Measurements from ENCODE around the gene INPP5F. TPM values are rescaled to one million over a fixed set of nuclear protein-coding genes. Genes with fewer than 3 reads are reported as not detected.

INPP5F gene
- polyA plus RNA-seq, 1 experiment, result 22.3 TPM

- ChIA-PET CTCF (interaction anchor here (0.5 to 4.2 kb wide), 13 partner anchors 9 to 1010 kb away, joined by 3 to 23 read pairs (median 4); no protein-coding TSS in a partner anchor), POLR2A (interaction anchor here (0.6 to 1.3 kb wide), 15 partner anchors 9 to 1135 kb away, joined by 3 to 7 read pairs (median 4); partner anchors contain the start of genes BAG3 and RGS10)
- peak overlapping the region; percentile 70 for H3K4me3 ChIP-seq (ENCODE audit: low read depth, low read length)
- H3K9me3 ChIP-seq (ENCODE audit: control insufficient read depth, insufficient read depth, low read length), result no peaks in the 10 kb centered on the region
- peak overlapping the region; percentile 65 for H3K27ac ChIP-seq (ENCODE audit: low read depth, low read length)
- TF ChIP-seq, protein P1, sequence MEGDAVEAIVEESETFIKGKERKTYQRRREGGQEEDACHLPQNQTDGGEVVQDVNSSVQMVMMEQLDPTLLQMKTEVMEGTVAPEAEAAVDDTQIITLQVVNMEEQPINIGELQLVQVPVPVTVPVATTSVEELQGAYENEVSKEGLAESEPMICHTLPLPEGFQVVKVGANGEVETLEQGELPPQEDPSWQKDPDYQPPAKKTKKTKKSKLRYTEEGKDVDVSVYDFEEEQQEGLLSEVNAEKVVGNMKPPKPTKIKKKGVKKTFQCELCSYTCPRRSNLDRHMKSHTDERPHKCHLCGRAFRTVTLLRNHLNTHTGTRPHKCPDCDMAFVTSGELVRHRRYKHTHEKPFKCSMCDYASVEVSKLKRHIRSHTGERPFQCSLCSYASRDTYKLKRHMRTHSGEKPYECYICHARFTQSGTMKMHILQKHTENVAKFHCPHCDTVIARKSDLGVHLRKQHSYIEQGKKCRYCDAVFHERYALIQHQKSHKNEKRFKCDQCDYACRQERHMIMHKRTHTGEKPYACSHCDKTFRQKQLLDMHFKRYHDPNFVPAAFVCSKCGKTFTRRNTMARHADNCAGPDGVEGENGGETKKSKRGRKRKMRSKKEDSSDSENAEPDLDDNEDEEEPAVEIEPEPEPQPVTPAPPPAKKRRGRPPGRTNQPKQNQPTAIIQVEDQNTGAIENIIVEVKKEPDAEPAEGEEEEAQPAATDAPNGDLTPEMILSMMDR (IDR thresholded peaks at IDR 0.05; ENCODE audit: low read depth, low read length), result no peak
- H3K27me3 ChIP-seq (ENCODE audit: control insufficient read depth, insufficient read depth, low read length), result no peaks in the 10 kb centered on the region
- DNase-seq (ENCODE audit: low read depth, low spot score), result no peak
Observed at GRCh38 chr10:119725517-119725827, 378 bp upstream of the INPP5F start.

DNA sequence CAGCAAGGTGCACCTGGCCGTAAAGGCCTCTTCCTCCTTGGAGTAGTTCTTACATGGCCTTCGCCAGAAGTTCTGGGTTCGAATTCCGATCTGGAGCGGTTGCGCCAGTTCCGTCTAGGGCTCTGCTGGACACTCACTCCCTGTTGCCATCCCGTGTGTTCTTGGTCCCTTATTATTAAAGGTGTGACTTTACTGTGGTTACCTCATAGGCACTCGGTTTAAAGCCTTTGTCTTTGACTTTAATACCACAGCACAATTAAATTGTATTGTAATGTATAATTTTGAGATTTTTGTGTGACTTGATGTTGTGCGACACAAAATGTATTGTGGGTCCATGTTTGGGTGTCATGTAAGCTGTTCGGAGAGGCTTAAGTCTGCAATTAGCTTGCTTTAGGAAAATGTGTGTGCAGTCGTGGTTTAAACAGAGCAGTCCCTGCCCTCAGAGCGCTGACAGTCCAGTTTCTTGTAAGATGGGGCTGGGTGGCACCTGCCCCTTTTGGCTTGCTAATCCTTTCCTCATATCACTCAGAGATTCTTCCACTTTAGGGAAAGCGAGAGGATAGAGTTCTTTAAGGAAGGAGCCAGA, 919 bp downstream of the INPP5F start:
- TF ChIP-seq, protein P1 (IDR thresholded peaks at IDR 0.05; ENCODE audit: low read depth, low read length), result no peak
- ChIA-PET POLR2A (interaction anchor here (1.0 to 1.3 kb wide), 2 partner anchors 35 to 40 kb away, joined by 3 to 5 read pairs; no protein-coding TSS in a partner anchor), CTCF (interaction anchor here (0.6 to 4.2 kb wide), 5 partner anchors 10 to 133 kb away, joined by 3 to 23 read pairs (median 8); no protein-coding TSS in a partner anchor)
- H3K27ac ChIP-seq (ENCODE audit: low read depth, low read length), result no peak overlapping the region
- no peaks in the 10 kb centered on the region for H3K27me3 ChIP-seq (ENCODE audit: control insufficient read depth, insufficient read depth, low read length)
- H3K9me3 ChIP-seq (ENCODE audit: control insufficient read depth, insufficient read depth, low read length), result no peaks in the 10 kb centered on the region
- peak overlapping the region; percentile 71 for H3K4me3 ChIP-seq (ENCODE audit: low read depth, low read length)
- DNase-seq (ENCODE audit: low read depth, low spot score), result no peak

- DNase-seq (ENCODE audit: low read depth, low spot score), result no peak
- CTCF ChIA-PET, result interaction anchor here (0.6 to 2.5 kb wide), 3 partner anchors 14 to 131 kb away, joined by 8 to 10 read pairs (median 8); no protein-coding TSS in a partner anchor
- H3K9me3 ChIP-seq (ENCODE audit: control insufficient read depth, insufficient read depth, low read length), result no peaks in the 10 kb centered on the region
- H3K4me3 ChIP-seq (ENCODE audit: low read depth, low read length), result no peak overlapping the region
- H3K27me3 ChIP-seq (ENCODE audit: control insufficient read depth, insufficient read depth, low read length), result no peaks in the 10 kb centered on the region
- POLR2A ChIA-PET, result interaction anchor here (0.7 kb wide), 1 partner anchor 12 kb away, joined by 6 read pairs; no protein-coding TSS in a partner anchor
- H3K27ac ChIP-seq (ENCODE audit: low read depth, low read length), result no peak overlapping the region
- TF ChIP-seq, protein P1 (IDR thresholded peaks at IDR 0.05; ENCODE audit: low read depth, low read length), result no peak
Observed at GRCh38 chr10:119728172-119728800, 2.4 kb downstream of the INPP5F start.

- no peaks in the 10 kb centered on the region for H3K9me3 ChIP-seq (ENCODE audit: control insufficient read depth, insufficient read depth, low read length)
- no peak for DNase-seq (ENCODE audit: low read depth, low spot score)
- H3K4me3 ChIP-seq (ENCODE audit: low read depth, low read length), result no peak overlapping the region
- H3K27ac ChIP-seq (ENCODE audit: low read depth, low read length), result no peak overlapping the region
- H3K27me3 ChIP-seq (ENCODE audit: control insufficient read depth, insufficient read depth, low read length), result no peaks in the 10 kb centered on the region
- TF ChIP-seq, protein P1 (IDR thresholded peaks at IDR 0.05; ENCODE audit: low read depth, low read length), result no peak
- ChIA-PET CTCF (interaction anchor here (0.9 to 7.1 kb wide), 3 partner anchors 9 to 125 kb away, joined by 5 to 46 read pairs (median 6); partner anchors contain the start of gene INPP5F), POLR2A (interaction anchor here (0.7 kb wide), 1 partner anchor 155 kb away, joined by 3 read pairs; no protein-coding TSS in a partner anchor)
Observed at GRCh38 chr10:119734396-119735332, 8.8 kb downstream of the INPP5F start.

Measured in AG04450 (cell line).